Activated effector memory CD4-positive, alpha-beta T cell treated with Interleukin-2 at 50 U/mL for 16 hours (primary cell): ENCODE measurements around the gene KCNH1.

Experiments
- DNase-seq: peaks from one replicate; pipeline ENCODE4 v3.0.0-alpha.2; 2020

The KCNH1 gene

GRCh38 chr1:210706246-210706645 is 427.7 kb downstream of the KCNH1 start:
- no peak for DNase-seq

- DNase-seq, result no peak
Observed at GRCh38 chr1:210705086-210705485, 428.9 kb downstream of the KCNH1 start.

GRCh38 chr1:210703593-210703992 is 430.4 kb downstream of the KCNH1 start:
- no peak for DNase-seq

GRCh38 chr1:210702506-210702905 is 431.4 kb downstream of the KCNH1 start:
- no peak for DNase-seq

GRCh38 chr1:210700511-210700910 is 433.4 kb downstream of the KCNH1 start:
- no peak for DNase-seq

- DNase-seq, result no peak
Observed at GRCh38 chr1:210700083-210700482, 433.9 kb downstream of the KCNH1 start.

- DNase-seq, result no peak
Observed at GRCh38 chr1:210698661-210699060, 435.3 kb downstream of the KCNH1 start.

GRCh38 chr1:210697185-210697584 is 436.8 kb downstream of the KCNH1 start:
- DNase-seq, result no peak

GRCh38 chr1:210696709-210697108 is 437.2 kb downstream of the KCNH1 start:
- DNase-seq, result no peak

- no peak for DNase-seq
Observed at GRCh38 chr1:210695026-210695425, 438.9 kb downstream of the KCNH1 start.

GRCh38 chr1:210692796-210693195 is 441.2 kb downstream of the KCNH1 start:
- no peak for DNase-seq

- DNase-seq, result no peak
Observed at GRCh38 chr1:210691039-210691610, 442.8 kb downstream of the KCNH1 start.

GRCh38 chr1:210690236-210690635 is 443.7 kb downstream of the KCNH1 start:
- no peak for DNase-seq

GRCh38 chr1:210689826-210690225 is 444.1 kb downstream of the KCNH1 start:
- no peak for DNase-seq

- no peak for DNase-seq
Observed at GRCh38 chr1:210688512-210689234, 445.3 kb downstream of the KCNH1 start.

GRCh38 chr1:210687582-210688279 is 446.2 kb downstream of the KCNH1 start:
- no peak for DNase-seq

GRCh38 chr1:210686841-210687240 is 447.1 kb downstream of the KCNH1 start:
- DNase-seq, result no peak

- DNase-seq, result no peak
Observed at GRCh38 chr1:210685295-210685650, 448.7 kb downstream of the KCNH1 start.

- DNase-seq, result no peak
Observed at GRCh38 chr1:210684466-210685294, 449.3 kb downstream of the KCNH1 start.

GRCh38 chr1:210683403-210684047 is 450.4 kb downstream of the KCNH1 start:
- DNase-seq, result no peak

- no peak for DNase-seq
Observed at GRCh38 chr1:210681158-210681557, 452.8 kb downstream of the KCNH1 start.

- DNase-seq, result no peak
Observed at GRCh38 chr1:210678306-210678705, 455.6 kb downstream of the KCNH1 start.

GRCh38 chr1:210677533-210677932 is 456.4 kb downstream of the KCNH1 start:
- no peak for DNase-seq
